H9 (cell line): ENCODE data around the gene HDAC5. TPM values are rescaled to one million over a fixed set of nuclear protein-coding genes. Genes with fewer than 3 reads are reported as not detected.
A peak's percentile ranks its signal among the peaks of the same experiment; 100 is the strongest.

ENCODE experiments used
- DNase-seq: peaks from one replicate; pipeline ENCODE4 v3.0.0-alpha.2; 2017
- H2AFZ ChIP-seq: one replicate; pipeline ENCODE4 v1.6.1; 2013; ENCODE audit warnings: mild to moderate bottlenecking, low read length, control low read depth, moderate library complexity
- H2AK5ac ChIP-seq: 2 replicates; pipeline ENCODE4 v1.6.1; 2013; ENCODE audit warnings: low read length, control low read depth, mixed read lengths; ENCODE audit not compliant: insufficient read length
- H2BK120ac ChIP-seq: one replicate; pipeline ENCODE4 v1.6.1; 2013; ENCODE audit warnings: low read depth, mild to moderate bottlenecking, low read length, control low read depth, inconsistent platforms; ENCODE audit not compliant: poor library complexity, severe bottlenecking
- H2BK12ac ChIP-seq: 2 replicates; pipeline ENCODE4 v1.6.1; 2013; ENCODE audit warnings: low read length, control low read depth, mixed read lengths, low read depth; ENCODE audit not compliant: insufficient read length
- H2BK15ac ChIP-seq: 2 replicates; pipeline ENCODE4 v1.6.1; 2013; ENCODE audit warnings: low read depth, low read length, control low read depth
- H2BK20ac ChIP-seq: one replicate; pipeline ENCODE4 v1.6.1; 2013; ENCODE audit warnings: low read depth, mild to moderate bottlenecking, low read length, control low read depth, inconsistent platforms; ENCODE audit not compliant: poor library complexity, severe bottlenecking
- H2BK5ac ChIP-seq: 2 replicates; pipeline ENCODE4 v1.6.1; 2013; ENCODE audit warnings: low read length, control low read depth, mixed read lengths; ENCODE audit not compliant: insufficient read length
- H3K14ac ChIP-seq: 2 replicates; pipeline ENCODE4 v1.6.1; 2013; ENCODE audit warnings: low read length, control low read depth; ENCODE audit not compliant: insufficient read depth
- H3K18ac ChIP-seq: 2 replicates; pipeline ENCODE4 v1.6.1; 2013; ENCODE audit warnings: low read depth, mild to moderate bottlenecking, mixed read lengths, low read length, control low read depth; ENCODE audit not compliant: insufficient read length
- H3K23ac ChIP-seq: 2 replicates; pipeline ENCODE4 v1.6.1; 2013; ENCODE audit warnings: low read length, control low read depth, mixed read lengths, low read depth; ENCODE audit not compliant: insufficient read length
- H3K23me2 ChIP-seq: 2 replicates; pipeline ENCODE4 v1.6.1; 2013; ENCODE audit warnings: low read depth, mild to moderate bottlenecking, mixed read lengths, low read length, control low read depth; ENCODE audit not compliant: insufficient read length, poor library complexity, severe bottlenecking
- H3K27ac ChIP-seq: 2 replicates; pipeline ENCODE4 v1.5.1; 2013; ENCODE audit warnings: low read length, control low read depth, mixed read lengths, low read depth; ENCODE audit not compliant: insufficient read length
- H3K27me3 ChIP-seq: 2 replicates; pipeline ENCODE4 v1.6.1; 2013; ENCODE audit warnings: low read length, control low read depth, inconsistent platforms; ENCODE audit not compliant: insufficient read depth
- H3K4ac ChIP-seq: 2 replicates; pipeline ENCODE4 v1.6.1; 2013; ENCODE audit warnings: low read depth, mild to moderate bottlenecking, control low read depth, inconsistent platforms, low read length, moderate library complexity
- H3K4me1 ChIP-seq: 2 replicates; pipeline ENCODE4 v1.6.1; 2013; ENCODE audit warnings: low read length, control low read depth, inconsistent platforms; ENCODE audit not compliant: insufficient read depth
- H3K4me2 ChIP-seq: 2 replicates; pipeline ENCODE4 v1.6.1; 2013; ENCODE audit warnings: low read length, control low read depth, mixed read lengths; ENCODE audit not compliant: insufficient read length, insufficient read depth
- H3K56ac ChIP-seq: 2 replicates; pipeline ENCODE4 v1.6.1; 2013; ENCODE audit warnings: low read depth, mild to moderate bottlenecking, mixed read lengths, low read length, control low read depth; ENCODE audit not compliant: insufficient read length
- H3K79me1 ChIP-seq: 2 replicates; pipeline ENCODE4 v1.6.1; 2013; ENCODE audit warnings: low read depth, mild to moderate bottlenecking, moderate library complexity, low read length, control low read depth, inconsistent platforms; ENCODE audit not compliant: insufficient read depth, poor library complexity, severe bottlenecking
- H3K79me2 ChIP-seq: 2 replicates; pipeline ENCODE4 v1.6.1; 2013; ENCODE audit warnings: low read length, control low read depth, inconsistent platforms; ENCODE audit not compliant: insufficient read depth
- H3K9ac ChIP-seq: 2 replicates; pipeline ENCODE4 v1.6.1; 2013; ENCODE audit warnings: low read length, control low read depth, mixed read lengths; ENCODE audit not compliant: insufficient read length; ENCODE audit errors: extremely low read depth
- H3K9me3 ChIP-seq: one replicate; pipeline ENCODE4 v1.6.1; 2013; ENCODE audit warnings: low read depth, low read length, inconsistent platforms; ENCODE audit not compliant: control insufficient read depth
- H3T11ph ChIP-seq: one replicate; pipeline ENCODE4 v1.6.1; 2013; ENCODE audit warnings: mild to moderate bottlenecking, low read length, control low read depth, inconsistent platforms
- H4K20me1 ChIP-seq: one replicate; pipeline ENCODE4 v1.6.1; 2013; ENCODE audit not compliant: control insufficient read depth, insufficient read length, insufficient read depth
- H4K5ac ChIP-seq: 2 replicates; pipeline ENCODE4 v1.6.1; 2013; ENCODE audit warnings: low read depth, mild to moderate bottlenecking, mixed read lengths, low read length, control low read depth; ENCODE audit not compliant: insufficient read length
- H4K8ac ChIP-seq: replicated peaks from 2 replicates; pipeline ENCODE4 v1.6.1; 2013; ENCODE audit warnings: low read length, control low read depth, mixed read lengths, low read depth; ENCODE audit not compliant: insufficient read length
- H4K91ac ChIP-seq: 2 replicates; pipeline ENCODE4 v1.6.1; 2013; ENCODE audit warnings: low read depth, mild to moderate bottlenecking, moderate library complexity, mixed read lengths, low read length, control low read depth; ENCODE audit not compliant: insufficient read length
- H3K27ac Mint-ChIP-seq, 3 experiments: 2 replicates in 2 of 3; 3 replicates in 1 of 3; pipeline ENCODE4 v1.8.0; 2020 to 2021; ENCODE audit warnings: mixed read lengths in 3 of 3, mild to moderate bottlenecking in 1 of 3, moderate library complexity in 1 of 3
- H3K27me3 Mint-ChIP-seq: 2 replicates; pipeline ENCODE4 v1.8.0; 2021; ENCODE audit warnings: low read depth, mild to moderate bottlenecking, moderate library complexity, mixed read lengths
- H3K36me3 Mint-ChIP-seq, 3 experiments: 2 replicates in 2 of 3; 3 replicates in 1 of 3; pipeline ENCODE4 v1.8.0; 2020 to 2021; ENCODE audit warnings: low read depth in 3 of 3, mixed read lengths in 3 of 3; ENCODE audit not compliant: insufficient read depth in 1 of 3
- H3K4me1 Mint-ChIP-seq, 2 experiments: 2 replicates each; pipeline ENCODE4 v1.8.0; 2020; ENCODE audit warnings: mixed read lengths in 2 of 2
- H3K4me3 Mint-ChIP-seq, 2 experiments: 2 replicates in 1 of 2; 3 replicates in 1 of 2; pipeline ENCODE4 v1.8.0; 2020 to 2021; ENCODE audit warnings: mild to moderate bottlenecking in 2 of 2, mixed read lengths in 2 of 2, moderate library complexity in 1 of 2
- H3K9me3 Mint-ChIP-seq, 2 experiments: 2 replicates in 1 of 2; 3 replicates in 1 of 2; pipeline ENCODE4 v1.8.0; 2020; ENCODE audit warnings: mild to moderate bottlenecking in 2 of 2, mixed read lengths in 2 of 2, moderate library complexity in 1 of 2
- WGBS: extraction: QIAGEN DNeasy Blood & Tissue Kit; methylation state at CpG from one replicate; pipeline ENCODE4 v1.1.7; 2013; ENCODE audit warnings: missing lambda C conversion rate, low lambda C conversion rate, mixed read lengths; ENCODE audit not compliant: insufficient read length; ENCODE audit errors: extremely low coverage; 5-methylcytosine and 5-hydroxymethylcytosine counted together
- total RNA-seq: library from RNA; stranded (reverse); gene quantifications from 2 replicates; pipeline ENCODE4 v1.2.1, GENCODE V29; 2021
- TF ChIP-seq, protein P1 (sequence below): fragments of 200-600 bp; sonication (generic); conservative IDR thresholded peaks from 3 replicates; pipeline ENCODE4 v1.8.0; 2021; ENCODE audit warnings: antibody characterized with exemption, mild to moderate bottlenecking

HDAC5 gene
- total RNA-seq, 1 experiment from 2014 or later = 39.5 TPM

DNA sequence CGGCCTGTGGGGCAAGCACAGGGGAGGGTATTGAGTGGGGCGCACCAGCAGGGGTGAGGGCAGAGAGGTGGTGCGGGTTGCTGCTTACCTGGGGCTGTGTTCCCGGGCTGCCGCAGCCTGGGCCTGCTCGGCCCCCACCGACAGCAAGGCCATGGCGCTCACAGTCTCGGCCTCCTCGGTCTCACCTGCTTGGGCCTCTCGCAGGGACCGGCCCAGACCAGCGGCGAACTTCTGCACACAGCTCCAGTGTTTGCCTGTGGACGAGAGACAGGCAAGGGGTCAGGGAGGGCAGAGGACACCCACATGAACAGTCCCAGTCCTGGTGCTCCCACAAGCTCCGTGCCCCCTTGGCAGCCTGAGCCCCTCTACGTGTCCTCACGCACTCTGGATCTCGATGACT, 45.0 kb downstream of the HDAC5 start:
- Histone ChIP-seq H3K9me3 (no peaks in the 10 kb centered on the region), H3K27ac (no peak overlapping the region), H3K56ac (no peak overlapping the region), H4K8ac (no peak overlapping the region), H3K14ac (no peak overlapping the region), H4K5ac (no peak overlapping the region), H3K4me2 (no peak overlapping the region), H2BK5ac (no peak overlapping the region), H3K4ac (no peak overlapping the region), H3K9ac (no peak overlapping the region), H3K27me3 (no peaks in the 10 kb centered on the region), H2AK5ac (no peak overlapping the region), H4K20me1 (no peaks in the 10 kb centered on the region), H2BK15ac (no peak overlapping the region), H3K18ac (no peak overlapping the region), H3K23ac (no peak overlapping the region), H2AFZ (no peak overlapping the region), H3K23me2 (no peaks in the 10 kb centered on the region), H3K79me2 (no peaks in the 10 kb centered on the region), H2BK120ac (no peak overlapping the region), H3T11ph (no peak overlapping the region), H3K4me1 (no peaks in the 10 kb centered on the region), H4K91ac (no peak overlapping the region), H2BK12ac (no peak overlapping the region), H3K79me1 (no peaks in the 10 kb centered on the region), H2BK20ac (no peak overlapping the region)
- Mint-ChIP-seq H3K4me1 (peaks cover 3 to 13% of the 10 kb centered on the region in 2 experiments; a peak in 3 of 4 replicates), H3K9me3 (no peaks in the 10 kb centered on the region), H3K27ac (no peak overlapping the region), H3K27me3 (peaks cover 1% of the 10 kb centered on the region), H3K36me3 (peaks cover 37 to 83% (median 77%) of the 10 kb centered on the region in 3 experiments; a peak in 6 of 7 replicates), H3K4me3 (no peak overlapping the region)
- DNase-seq = peak; percentile 35
- TF ChIP-seq, protein P1, sequence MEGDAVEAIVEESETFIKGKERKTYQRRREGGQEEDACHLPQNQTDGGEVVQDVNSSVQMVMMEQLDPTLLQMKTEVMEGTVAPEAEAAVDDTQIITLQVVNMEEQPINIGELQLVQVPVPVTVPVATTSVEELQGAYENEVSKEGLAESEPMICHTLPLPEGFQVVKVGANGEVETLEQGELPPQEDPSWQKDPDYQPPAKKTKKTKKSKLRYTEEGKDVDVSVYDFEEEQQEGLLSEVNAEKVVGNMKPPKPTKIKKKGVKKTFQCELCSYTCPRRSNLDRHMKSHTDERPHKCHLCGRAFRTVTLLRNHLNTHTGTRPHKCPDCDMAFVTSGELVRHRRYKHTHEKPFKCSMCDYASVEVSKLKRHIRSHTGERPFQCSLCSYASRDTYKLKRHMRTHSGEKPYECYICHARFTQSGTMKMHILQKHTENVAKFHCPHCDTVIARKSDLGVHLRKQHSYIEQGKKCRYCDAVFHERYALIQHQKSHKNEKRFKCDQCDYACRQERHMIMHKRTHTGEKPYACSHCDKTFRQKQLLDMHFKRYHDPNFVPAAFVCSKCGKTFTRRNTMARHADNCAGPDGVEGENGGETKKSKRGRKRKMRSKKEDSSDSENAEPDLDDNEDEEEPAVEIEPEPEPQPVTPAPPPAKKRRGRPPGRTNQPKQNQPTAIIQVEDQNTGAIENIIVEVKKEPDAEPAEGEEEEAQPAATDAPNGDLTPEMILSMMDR = no peak
- WGBS = no CpG with 5 or more reads among the region's 19 CpGs
